Parathyroid adenoma (tissue), 2 donors: ENCODE measurements around the gene C15orf40.
"Not testable (repeated sequence)": the region's sequence is repeated elsewhere in the genome, so short reads cannot be mapped to it uniquely, and the experiment has no call there.

Source experiments
- H2AFZ ChIP-seq: fragments of 300-600 bp; sonication (generic); one replicate; pipeline ENCODE4 v1.7.0; 2017; ENCODE audit warnings: antibody characterized with exemption, mild to moderate bottlenecking
- H3K27ac ChIP-seq: fragments of 300-600 bp; sonication (generic); one replicate; pipeline ENCODE4 v1.7.0; 2017
- H3K27me3 ChIP-seq: fragments of 300-600 bp; sonication (generic); one replicate; pipeline ENCODE4 v1.7.0; 2017; ENCODE audit warnings: low read length; ENCODE audit not compliant: control insufficient read depth, insufficient read depth
- H3K36me3 ChIP-seq: fragments of 300-600 bp; sonication (generic); one replicate; pipeline ENCODE4 v1.7.0; 2017; ENCODE audit warnings: low read length; ENCODE audit not compliant: control insufficient read depth, insufficient read depth
- H3K4me1 ChIP-seq: fragments of 300-600 bp; sonication (generic); one replicate; pipeline ENCODE4 v1.7.0; 2017; ENCODE audit warnings: control low read depth
- H3K4me2 ChIP-seq: fragments of 300-600 bp; sonication (generic); one replicate; pipeline ENCODE4 v1.7.0; 2017; ENCODE audit warnings: low read length
- H3K4me3 ChIP-seq: fragments of 300-600 bp; sonication (generic); one replicate; pipeline ENCODE4 v1.7.0; 2017; ENCODE audit warnings: low read depth, low read length
- H3K79me2 ChIP-seq: fragments of 300-600 bp; sonication (generic); one replicate; pipeline ENCODE4 v1.7.0; 2017; ENCODE audit warnings: control low read depth
- H3K9ac ChIP-seq: fragments of 300-600 bp; sonication (generic); one replicate; pipeline ENCODE4 v1.7.0; 2017; ENCODE audit warnings: mild to moderate bottlenecking
- H3K9me3 ChIP-seq: fragments of 300-600 bp; sonication (generic); one replicate; pipeline ENCODE4 v1.7.0; 2017; ENCODE audit warnings: low read length; ENCODE audit not compliant: control insufficient read depth
- TF ChIP-seq, protein P1 (sequence below): fragments of 300-600 bp; sonication (generic); IDR thresholded peaks from one replicate; pipeline ENCODE4 v1.7.0; 2017; ENCODE audit warnings: antibody characterized with exemption, mild to moderate bottlenecking
- donor health status: primary hyperparathyroidism.

C15orf40 gene

DNA sequence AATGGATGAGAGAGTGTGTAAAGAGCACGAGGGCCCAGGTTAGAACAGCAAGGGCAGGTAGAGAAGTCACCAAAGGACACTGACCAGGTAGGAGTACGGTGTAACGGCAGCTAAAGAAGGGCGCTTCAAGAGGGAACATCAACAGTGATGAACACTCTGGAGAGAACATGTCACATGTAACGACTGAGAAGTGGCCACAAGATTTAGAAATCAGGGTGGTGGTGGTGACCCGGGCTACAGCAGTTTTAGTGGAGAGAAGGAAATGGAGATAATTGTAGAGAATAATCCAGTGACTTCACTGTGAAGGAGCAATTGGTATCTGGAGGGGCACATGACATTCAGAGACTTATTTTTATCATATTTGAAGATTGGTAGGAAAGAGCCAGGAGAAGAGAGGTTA, 1.2 kb upstream of the C15orf40 start:
- no peaks in the 10 kb centered on the region for H3K9me3 ChIP-seq
- no peaks in the 10 kb centered on the region for H3K36me3 ChIP-seq
- H3K27ac ChIP-seq, result no peak overlapping the region
- H3K4me2 ChIP-seq, result no peak overlapping the region
- peaks cover 2% of the 10 kb centered on the region for H3K79me2 ChIP-seq
- no peak overlapping the region for H3K4me3 ChIP-seq
- H2AFZ ChIP-seq, result no peak overlapping the region
- TF ChIP-seq, protein P1, sequence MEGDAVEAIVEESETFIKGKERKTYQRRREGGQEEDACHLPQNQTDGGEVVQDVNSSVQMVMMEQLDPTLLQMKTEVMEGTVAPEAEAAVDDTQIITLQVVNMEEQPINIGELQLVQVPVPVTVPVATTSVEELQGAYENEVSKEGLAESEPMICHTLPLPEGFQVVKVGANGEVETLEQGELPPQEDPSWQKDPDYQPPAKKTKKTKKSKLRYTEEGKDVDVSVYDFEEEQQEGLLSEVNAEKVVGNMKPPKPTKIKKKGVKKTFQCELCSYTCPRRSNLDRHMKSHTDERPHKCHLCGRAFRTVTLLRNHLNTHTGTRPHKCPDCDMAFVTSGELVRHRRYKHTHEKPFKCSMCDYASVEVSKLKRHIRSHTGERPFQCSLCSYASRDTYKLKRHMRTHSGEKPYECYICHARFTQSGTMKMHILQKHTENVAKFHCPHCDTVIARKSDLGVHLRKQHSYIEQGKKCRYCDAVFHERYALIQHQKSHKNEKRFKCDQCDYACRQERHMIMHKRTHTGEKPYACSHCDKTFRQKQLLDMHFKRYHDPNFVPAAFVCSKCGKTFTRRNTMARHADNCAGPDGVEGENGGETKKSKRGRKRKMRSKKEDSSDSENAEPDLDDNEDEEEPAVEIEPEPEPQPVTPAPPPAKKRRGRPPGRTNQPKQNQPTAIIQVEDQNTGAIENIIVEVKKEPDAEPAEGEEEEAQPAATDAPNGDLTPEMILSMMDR, result no peak
- H3K27me3 ChIP-seq, result no peaks in the 10 kb centered on the region
- no peak overlapping the region for H3K9ac ChIP-seq
- peaks cover 8% of the 10 kb centered on the region for H3K4me1 ChIP-seq

DNA sequence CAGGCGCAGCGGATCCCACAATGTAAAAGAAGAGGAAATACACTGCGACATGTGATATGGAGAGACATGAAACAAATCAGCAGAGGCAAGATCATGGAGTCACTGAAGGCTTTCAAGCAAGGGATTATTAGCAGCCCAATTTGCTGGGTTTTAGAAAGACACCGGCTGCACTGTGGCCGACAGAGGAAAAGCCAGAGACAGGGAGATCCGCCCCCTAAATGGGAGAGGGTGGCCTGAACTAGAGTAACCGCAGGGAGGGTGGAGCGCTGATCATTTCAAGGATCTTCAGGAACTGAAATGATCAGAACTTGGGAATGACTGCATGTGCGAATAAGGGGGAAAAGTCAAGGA, 612 bp upstream of the C15orf40 start:
- no peaks in the 10 kb centered on the region for H3K36me3 ChIP-seq
- no peaks in the 10 kb centered on the region for H3K27me3 ChIP-seq
- no peaks in the 10 kb centered on the region for H3K9me3 ChIP-seq
- H3K4me1 ChIP-seq, result peaks cover 8% of the 10 kb centered on the region
- H2AFZ ChIP-seq, result peak overlapping the region; percentile 77
- peak overlapping the region; percentile 2 for H3K27ac ChIP-seq
- H3K4me2 ChIP-seq, result peak overlapping the region; percentile 72
- H3K9ac ChIP-seq, result no peak overlapping the region
- TF ChIP-seq, protein P1, result no peak
- peak overlapping the region; percentile 80 for H3K4me3 ChIP-seq
- H3K79me2 ChIP-seq, result peaks cover 2% of the 10 kb centered on the region

DNA sequence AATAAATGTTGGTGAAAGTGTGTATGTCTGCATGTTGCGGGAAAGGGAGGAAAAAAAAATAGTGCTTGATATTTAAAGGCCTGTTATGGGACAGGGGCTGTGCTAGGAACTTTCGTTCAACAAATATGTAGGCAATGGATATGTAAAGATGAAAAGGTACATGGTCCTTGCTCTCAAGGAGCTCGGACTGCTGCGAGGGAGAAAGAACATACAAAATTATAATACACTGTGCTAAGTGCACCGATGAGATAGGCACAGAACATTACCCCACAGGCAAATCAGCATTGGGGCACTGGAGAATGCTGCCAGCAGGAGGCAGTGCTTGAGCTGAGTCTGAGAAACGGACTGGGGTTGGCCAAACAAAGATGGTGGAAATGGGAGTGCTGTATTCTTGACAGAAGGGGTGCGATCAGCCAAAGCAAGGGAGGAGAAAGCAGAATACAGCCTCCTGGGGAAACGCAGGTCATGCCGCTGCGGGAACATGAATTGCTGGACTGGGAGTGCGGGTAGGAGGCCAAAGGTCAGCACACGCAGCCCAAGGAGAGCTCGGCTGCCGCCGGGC, 649 bp downstream of the C15orf40 start:
- Histone ChIP-seq H3K9me3 (no peaks in the 10 kb centered on the region), H2AFZ (peak overlapping the region; percentile 77), H3K4me3 (peak overlapping the region; percentile 80), H3K27me3 (no peaks in the 10 kb centered on the region), H3K27ac (peak overlapping the region; percentile 74), H3K4me2 (peak overlapping the region; percentile 60), H3K79me2 (peaks cover 2% of the 10 kb centered on the region), H3K9ac (peak overlapping the region; percentile 61), H3K36me3 (no peaks in the 10 kb centered on the region), H3K4me1 (peaks cover 8% of the 10 kb centered on the region)
- TF ChIP-seq, protein P1, result peak; percentile 55

DNA sequence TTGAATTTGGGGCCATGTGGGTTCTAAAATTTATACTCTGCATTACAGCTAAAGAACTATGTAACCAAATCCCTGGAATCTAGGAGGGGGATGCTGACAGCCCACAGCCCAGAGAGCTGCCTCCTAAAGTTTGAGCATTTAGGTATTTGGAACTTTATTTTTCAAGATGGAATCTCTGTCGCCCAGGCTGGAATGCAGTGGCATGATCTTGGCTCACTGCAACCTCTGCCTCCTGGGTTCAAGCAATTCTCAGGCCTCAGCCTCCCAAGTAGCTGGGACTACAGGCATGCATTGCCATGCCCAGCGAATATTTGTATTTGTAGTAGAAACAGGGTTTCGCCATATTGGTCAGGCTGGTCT, 10.8 kb downstream of the C15orf40 start:
- H3K27me3 ChIP-seq, H3K79me2 ChIP-seq, H3K36me3 ChIP-seq, H3K9me3 ChIP-seq, H3K4me1 ChIP-seq, H3K9ac ChIP-seq, H3K27ac ChIP-seq, H3K4me2 ChIP-seq, H3K4me3 ChIP-seq, H2AFZ ChIP-seq: not testable (repeated sequence)

DNA sequence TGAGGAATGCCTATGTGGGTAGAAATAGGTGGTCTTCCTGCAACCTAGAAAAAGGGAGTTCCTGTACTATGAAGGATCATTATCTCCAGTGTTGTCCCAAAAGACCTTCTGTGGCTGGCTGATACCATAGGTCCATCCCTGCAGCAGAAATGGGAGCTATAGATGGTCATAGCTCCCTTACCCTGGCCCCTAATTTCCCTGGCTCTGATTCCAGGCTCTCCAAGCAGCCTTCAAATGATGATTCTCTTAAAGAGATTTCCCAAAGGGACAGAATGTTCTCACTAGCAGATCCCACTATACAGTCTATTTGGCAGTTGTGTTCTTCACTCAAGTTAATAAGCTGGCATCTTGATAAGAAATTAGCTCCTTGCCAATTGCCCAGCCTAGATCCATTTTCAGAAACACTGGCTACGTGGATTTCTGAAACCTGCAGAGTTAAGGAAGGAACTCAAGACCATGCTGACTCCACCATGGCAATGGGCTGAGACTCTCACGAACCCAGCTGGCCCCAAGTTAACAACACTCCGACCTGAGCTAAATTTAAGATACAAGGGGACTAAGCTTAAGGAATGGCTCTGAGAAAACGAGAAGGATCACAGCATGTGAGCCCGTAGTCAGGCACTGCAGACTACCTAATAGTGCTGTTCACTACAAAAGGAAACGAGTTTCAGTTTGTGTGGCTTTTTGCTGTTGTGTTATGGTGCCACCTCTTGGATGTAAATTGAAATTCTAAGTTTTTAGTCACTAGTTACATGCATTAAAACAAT, 11.4 kb downstream of the C15orf40 start:
- TF ChIP-seq, protein P1, result peak; percentile 28
- Histone ChIP-seq H3K27me3 (no peaks in the 10 kb centered on the region), H3K4me1 (no peaks in the 10 kb centered on the region), H3K9me3 (no peaks in the 10 kb centered on the region), H3K27ac (no peak overlapping the region), H3K9ac (no peak overlapping the region), H3K4me2 (peak overlapping the region; percentile 63), H2AFZ (peak overlapping the region; percentile 50), H3K36me3 (no peaks in the 10 kb centered on the region), H3K4me3 (no peak overlapping the region), H3K79me2 (no peaks in the 10 kb centered on the region)
